H1 (cell line): ENCODE measurements around the gene ZNF692. TPM values are rescaled to one million over a fixed set of nuclear protein-coding genes. Genes with fewer than 3 reads are reported as not detected.

Experiments used
- ASH2L ChIP-seq: fragments of 200-600, 300-600 bp; sonication (generic); IDR thresholded peaks from one replicate; pipeline ENCODE4 v1.7.1; 2017; ENCODE audit warnings: low read length
- BACH1 ChIP-seq: IDR thresholded peaks from 2 replicates; pipeline ENCODE4 v1.6.1; 2012; ENCODE audit warnings: low read length, improper control_type of control experiment
- SIX5 ChIP-seq: IDR thresholded peaks from 2 replicates; pipeline ENCODE4 v1.6.1; 2011; ENCODE audit warnings: mild to moderate bottlenecking, low read depth, low read length
- SUZ12 ChIP-seq: fragments of 200-600 bp; sonication (generic); IDR thresholded peaks from 2 replicates; pipeline ENCODE4 v1.6.1; 2012; ENCODE audit warnings: mild to moderate bottlenecking, inconsistent platforms, low read length, moderate library complexity, mixed read lengths
- TAF1 ChIP-seq: IDR thresholded peaks from 2 replicates; pipeline ENCODE4 v1.6.1; 2011; ENCODE audit warnings: mild to moderate bottlenecking, low read depth, low read length
- TAF7 ChIP-seq: optimal IDR thresholded peaks from 2 replicates; pipeline ENCODE3; 2011; ENCODE audit warnings: low read depth, mild to moderate bottlenecking, inconsistent platforms, low read length, moderate library complexity, borderline replicate concordance
- TCF12 ChIP-seq: IDR thresholded peaks from 2 replicates; pipeline ENCODE4 v1.6.1; 2011; ENCODE audit warnings: low read depth, mild to moderate bottlenecking, low read length
- polyA plus RNA-seq, 7 experiments: library from polyadenylated mRNA; depleted of rRNA in 3 of 7; stranded (reverse) in 5 of 7; unstranded in 2 of 7; fragments of >200 nt in 5 of 7; fragments of 200-250 nt in 2 of 7; gene quantifications; 1 replicate in 5 of 7; 2 replicates in 1 of 7; 4 replicates in 1 of 7; pipeline versions ENCODE4 v1.2.1 to v1.2.3, GENCODE V29; 2011 to 2013; ENCODE audit warnings: missing spikeins in 2 of 7, mixed read lengths in 2 of 7
- total RNA-seq: library from RNA; stranded (reverse); fragmentation: NEBNext Ultra II Directional; extraction: Animal tissue kit (Norgen Biotek cat#: 25700); gene quantifications from 2 replicates; pipeline ENCODE4 v1.2.1, GENCODE V29; 2021

The ZNF692 gene
- total and polyA plus RNA-seq, 2 of the 8 experiments (the other 6 are each of a cell fraction or from before 2014, with no cell fraction given), result 38.4 to 52.3 TPM

GRCh38 chr1:248906753-248907661 is 48.1 kb upstream of the ZNF692 start (continued):
- TF ChIP-seq BACH1, result no peak
- peak; percentile 53; the same call in 1 of the 2 replicates for TF ChIP-seq TAF1
- no peak for TF ChIP-seq SUZ12
- no peak for TF ChIP-seq TAF7
- TF ChIP-seq TCF12, result no peak
- no peak for TF ChIP-seq SIX5
- no peak for TF ChIP-seq ASH2L
- TF ChIP-seq, all 59 proteins: peak for 3
